OCI-LY3 (cell line): ENCODE results near the gene C11orf16.
A peak's percentile ranks its signal among the peaks of the same experiment; 100 is the strongest.

Source experiments
- H2AFZ ChIP-seq: fragments of 200-600, 300-600 bp; shearing (Covaris generic); 2 replicates; pipeline ENCODE4 v1.6.0; 2014; ENCODE audit warnings: antibody characterized with exemption, low read depth, low read length
- H3K27ac ChIP-seq: fragments of 200-600, 300-600 bp; sonication (generic); 2 replicates; pipeline ENCODE4 v1.5.1; 2014; ENCODE audit warnings: mild to moderate bottlenecking, low read length, moderate library complexity, mixed read lengths
- H3K27me3 ChIP-seq: fragments of 200-600, 300-600 bp; sonication (generic); 2 replicates; pipeline ENCODE4 v1.6.1; 2014; ENCODE audit warnings: low read depth, low read length, mixed read lengths
- H3K36me3 ChIP-seq: fragments of 200-600, 300-600 bp; sonication (generic); replicated peaks from 2 replicates; pipeline ENCODE3; 2014; ENCODE audit warnings: low read depth, low read length, mixed read lengths
- H3K4me1 ChIP-seq: fragments of 300-600, 200-600 bp; sonication (generic); 2 replicates; pipeline ENCODE4 v1.6.1; 2014; ENCODE audit warnings: low read length, mixed read lengths
- H3K4me2 ChIP-seq: fragments of 200-600, 300-600 bp; sonication (generic); 2 replicates; pipeline ENCODE4 v1.6.1; 2014; ENCODE audit warnings: low read length, mixed read lengths
- H3K4me3 ChIP-seq: fragments of 300-600, 200-600 bp; sonication (generic); 2 replicates; pipeline ENCODE4 v1.5.1; 2014; ENCODE audit warnings: antibody characterized with exemption, mild to moderate bottlenecking, low read length, moderate library complexity
- H3K79me2 ChIP-seq: fragments of 300-600, 200-600 bp; shearing (Covaris generic); 2 replicates; pipeline ENCODE4 v1.6.1; 2014; ENCODE audit warnings: mild to moderate bottlenecking, low read length, mixed read lengths
- H3K9ac ChIP-seq: fragments of 300-600, 200-600 bp; shearing (Covaris generic); 2 replicates; pipeline ENCODE4 v1.6.0; 2014; ENCODE audit warnings: mild to moderate bottlenecking, low read length, moderate library complexity
- H3K9me3 ChIP-seq: fragments of 200-600, 300-600 bp; shearing (Covaris generic); 2 replicates; pipeline ENCODE4 v1.6.1; 2014; ENCODE audit warnings: low read length, mixed read lengths; ENCODE audit not compliant: insufficient read depth
- H4K20me1 ChIP-seq: fragments of 200-600, 300-600 bp; sonication (generic); 2 replicates; pipeline ENCODE4 v1.6.1; 2016; ENCODE audit warnings: low read length, mixed read lengths; ENCODE audit not compliant: insufficient read depth
- EZH2phosphoT487 ChIP-seq: fragments of 200-600 bp; shearing (Covaris generic); IDR thresholded peaks from 2 replicates; pipeline ENCODE4 v1.6.1; 2018; ENCODE audit warnings: antibody characterized with exemption, mixed run types, low read depth
- TF ChIP-seq, protein P1 (sequence below): fragments of 200-600, 300-600 bp; sonication (generic); IDR thresholded peaks from 2 replicates; pipeline ENCODE4 v1.5.1; 2014; ENCODE audit warnings: antibody characterized with exemption, low read length, low read depth

C11orf16 gene

DNA sequence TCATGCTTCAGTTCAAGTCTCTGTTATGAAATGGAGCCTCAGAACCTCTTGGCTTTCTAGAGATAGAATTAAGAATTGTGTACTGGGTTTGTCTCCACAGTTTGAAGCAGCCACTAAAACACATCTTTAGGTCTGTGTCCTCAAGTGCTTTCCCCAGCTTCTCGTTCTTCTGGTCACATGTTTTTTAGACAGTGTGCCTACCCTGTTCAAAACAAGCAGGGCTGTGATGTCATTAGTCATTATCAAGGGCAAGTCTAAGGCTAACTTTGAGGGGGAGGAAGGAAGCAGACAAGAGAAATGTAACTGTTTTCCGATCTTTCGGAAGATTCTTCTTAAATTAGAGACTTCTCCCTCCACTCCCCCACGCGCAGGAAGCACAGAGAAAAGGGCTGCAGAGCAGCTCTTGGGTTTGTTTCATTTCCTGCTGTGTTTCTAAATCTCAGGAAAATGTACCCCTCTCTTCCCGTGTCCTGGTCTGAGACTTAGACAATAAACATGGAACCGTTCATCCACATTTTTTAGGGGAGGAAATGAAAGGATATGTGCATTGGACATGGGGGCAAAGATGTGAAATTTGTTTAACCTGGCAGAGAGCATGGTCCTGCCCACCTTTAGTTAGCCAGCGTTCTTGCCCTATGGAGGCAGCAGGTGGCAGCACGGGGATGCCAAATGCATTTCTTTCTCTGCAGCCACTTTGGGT, 18.6 kb downstream of the C11orf16 start:
- Histone ChIP-seq H3K4me1 (peaks cover 22% of the 10 kb centered on the region), H3K9ac (no peak overlapping the region), H3K9me3 (no peaks in the 10 kb centered on the region), H3K4me2 (peak overlapping the region; percentile 30), H2AFZ (no peak overlapping the region), H3K4me3 (0 out of 2 replicates have a peak overlapping the region, but pooled peaks have one; percentile 6), H3K27ac (peak overlapping the region; percentile 10), H3K36me3 (peaks cover 17% of the 10 kb centered on the region), H3K79me2 (peaks cover 7% of the 10 kb centered on the region; the same call in 1 of the 2 replicates), H3K27me3 (0 out of 2 replicates have a peak, but pooled peaks cover 5% of the 10 kb centered on the region), H4K20me1 (no peaks in the 10 kb centered on the region)
- no peak for TF ChIP-seq EZH2phosphoT487
- TF ChIP-seq, protein P1, sequence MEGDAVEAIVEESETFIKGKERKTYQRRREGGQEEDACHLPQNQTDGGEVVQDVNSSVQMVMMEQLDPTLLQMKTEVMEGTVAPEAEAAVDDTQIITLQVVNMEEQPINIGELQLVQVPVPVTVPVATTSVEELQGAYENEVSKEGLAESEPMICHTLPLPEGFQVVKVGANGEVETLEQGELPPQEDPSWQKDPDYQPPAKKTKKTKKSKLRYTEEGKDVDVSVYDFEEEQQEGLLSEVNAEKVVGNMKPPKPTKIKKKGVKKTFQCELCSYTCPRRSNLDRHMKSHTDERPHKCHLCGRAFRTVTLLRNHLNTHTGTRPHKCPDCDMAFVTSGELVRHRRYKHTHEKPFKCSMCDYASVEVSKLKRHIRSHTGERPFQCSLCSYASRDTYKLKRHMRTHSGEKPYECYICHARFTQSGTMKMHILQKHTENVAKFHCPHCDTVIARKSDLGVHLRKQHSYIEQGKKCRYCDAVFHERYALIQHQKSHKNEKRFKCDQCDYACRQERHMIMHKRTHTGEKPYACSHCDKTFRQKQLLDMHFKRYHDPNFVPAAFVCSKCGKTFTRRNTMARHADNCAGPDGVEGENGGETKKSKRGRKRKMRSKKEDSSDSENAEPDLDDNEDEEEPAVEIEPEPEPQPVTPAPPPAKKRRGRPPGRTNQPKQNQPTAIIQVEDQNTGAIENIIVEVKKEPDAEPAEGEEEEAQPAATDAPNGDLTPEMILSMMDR, result peak; percentile 83

DNA sequence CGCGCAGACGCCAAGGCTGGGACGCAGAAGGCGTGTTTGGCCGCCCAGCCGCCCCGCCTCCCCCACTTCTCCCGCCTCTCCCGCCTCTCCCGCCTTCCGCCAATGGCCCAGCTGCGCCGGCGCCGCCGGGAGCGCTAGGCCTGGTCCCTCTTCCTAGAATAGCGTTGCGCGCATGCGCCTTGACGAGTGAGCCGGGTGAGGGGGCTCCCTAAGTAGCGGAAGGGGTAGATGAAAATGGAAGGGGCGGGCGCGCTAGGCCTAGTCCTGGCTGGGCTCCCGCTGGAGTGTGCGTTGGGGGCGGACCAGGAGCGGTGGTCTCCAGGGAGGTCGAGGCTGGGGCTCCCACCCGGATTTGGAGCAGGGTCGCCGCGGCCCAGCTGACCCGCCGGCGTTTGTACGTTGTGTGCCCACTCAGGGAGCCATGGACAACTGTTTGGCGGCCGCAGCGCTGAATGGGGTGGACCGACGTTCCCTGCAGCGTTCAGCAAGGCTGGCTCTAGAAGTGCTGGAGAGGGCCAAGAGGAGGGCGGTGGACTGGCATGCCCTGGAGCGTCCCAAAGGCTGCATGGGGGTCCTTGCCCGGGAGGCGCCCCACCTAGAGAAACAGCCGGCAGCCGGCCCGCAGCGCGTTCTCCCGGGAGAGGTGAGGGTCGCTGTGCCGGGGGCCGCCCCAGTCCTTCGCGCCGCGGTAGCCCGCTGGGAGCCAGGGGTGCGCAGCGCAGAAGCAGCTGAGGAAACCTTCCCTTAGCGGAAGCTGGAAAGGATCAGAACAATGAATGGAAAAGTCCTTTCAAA, 21.5 kb downstream of the C11orf16 start, which contains the start of gene AKIP1:
AKIP1 (plus strand) TSS at position 161 of the 795 bp plus-strand sequence; CDS start at position 422, 261 bp downstream.
- TF ChIP-seq, protein P1, result no peak
- TF ChIP-seq EZH2phosphoT487, result no peak

DNA sequence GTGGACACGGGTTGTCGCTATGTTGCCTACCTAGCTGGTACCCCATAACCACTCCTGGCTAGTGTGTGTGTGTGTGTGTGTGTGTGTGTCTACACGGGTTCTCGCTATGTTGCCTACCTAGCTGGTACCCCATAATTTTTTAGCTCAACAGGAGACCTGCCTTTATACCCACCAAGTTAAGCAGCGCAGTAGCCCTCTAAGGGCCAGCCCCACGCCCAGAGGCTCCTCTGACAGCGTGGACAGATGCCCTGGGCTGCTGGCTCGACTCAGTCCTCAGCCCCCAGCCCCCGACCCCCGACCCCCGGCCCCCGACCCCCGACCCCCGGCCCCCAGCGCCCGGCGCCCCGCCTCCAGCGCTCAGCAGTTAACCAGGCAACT, 22.1 kb downstream of the C11orf16 start:
- Histone ChIP-seq H3K4me1 (peaks cover 22% of the 10 kb centered on the region), H4K20me1 (no peaks in the 10 kb centered on the region), H3K9me3 (no peaks in the 10 kb centered on the region), H3K4me3 (peak overlapping the region; percentile 97), H3K27ac (no peak overlapping the region), H3K79me2 (peaks cover 7% of the 10 kb centered on the region; the same call in 1 of the 2 replicates), H2AFZ (peak overlapping the region; percentile 81; the same call in 1 of the 2 replicates), H3K36me3 (peaks cover 3% of the 10 kb centered on the region), H3K4me2 (peak overlapping the region; percentile 73), H3K27me3 (0 out of 2 replicates have a peak, but pooled peaks cover 5% of the 10 kb centered on the region), H3K9ac (peak overlapping the region; percentile 95)
- TF ChIP-seq, protein P1, result no peak
- no peak for TF ChIP-seq EZH2phosphoT487

More for the DNA sequence above, 21.5 kb downstream of the C11orf16 start, which contains the start of gene AKIP1:
- H3K79me2 ChIP-seq, result peaks cover 7% of the 10 kb centered on the region; the same call in 1 of the 2 replicates
- no peaks in the 10 kb centered on the region for H4K20me1 ChIP-seq
- peak within 1 kb of the TSS; percentile 97 for H3K4me3 ChIP-seq
- peaks cover 22% of the 10 kb centered on the region for H3K4me1 ChIP-seq
- peak within 1 kb of the TSS; percentile 37 for H3K27ac ChIP-seq
- H3K36me3 ChIP-seq, result peaks cover 4% of the 10 kb centered on the region
- H3K27me3 ChIP-seq, result 0 out of 2 replicates have a peak, but pooled peaks cover 5% of the 10 kb centered on the region
- peak within 1 kb of the TSS; percentile 73 for H3K4me2 ChIP-seq
- H3K9me3 ChIP-seq, result no peaks in the 10 kb centered on the region
- H3K9ac ChIP-seq, result peak within 1 kb of the TSS; percentile 95
- peak within 1 kb of the TSS; percentile 83 for H2AFZ ChIP-seq

- Histone ChIP-seq H3K4me1 (peaks cover 12% of the 10 kb centered on the region; the same call in 1 of the 2 replicates), H3K4me3 (no peak overlapping the region), H4K20me1 (no peaks in the 10 kb centered on the region), H3K9ac (no peak overlapping the region), H3K9me3 (no peaks in the 10 kb centered on the region), H2AFZ (no peak overlapping the region), H3K27me3 (0 out of 2 replicates have a peak, but pooled peaks cover 5% of the 10 kb centered on the region), H3K79me2 (peaks cover 7% of the 10 kb centered on the region; the same call in 1 of the 2 replicates), H3K27ac (no peak overlapping the region), H3K36me3 (no peaks in the 10 kb centered on the region), H3K4me2 (no peak overlapping the region)
- TF ChIP-seq, protein P1, result no peak
- TF ChIP-seq EZH2phosphoT487, result no peak
These were observed 24.6 kb downstream of the C11orf16 start for GRCh38 chr11:8908099-8908498.
